Ectodermal cell (in vitro differentiated cells): ENCODE results near the gene PPM1M.
A peak's percentile ranks its signal among the peaks of the same experiment; 100 is the strongest.

Experiments used
- H3K27ac ChIP-seq: 2 replicates; pipeline ENCODE4 v1.7.0; 2013; ENCODE audit warnings: mild to moderate bottlenecking, low read depth, low read length; ENCODE audit not compliant: insufficient read depth, poor library complexity, severe bottlenecking
- H3K27me3 ChIP-seq: 2 replicates; pipeline ENCODE4 v1.7.0; 2013; ENCODE audit warnings: mild to moderate bottlenecking, low read length; ENCODE audit not compliant: insufficient read depth, control insufficient read depth, poor library complexity, severe bottlenecking
- H3K36me3 ChIP-seq: one replicate; pipeline ENCODE4 v1.7.0; 2013; ENCODE audit warnings: low read length; ENCODE audit not compliant: control insufficient read depth, insufficient read depth
- H3K4me1 ChIP-seq: one replicate; pipeline ENCODE4 v1.7.0; 2013; ENCODE audit warnings: low read length; ENCODE audit not compliant: control insufficient read depth, insufficient read depth
- H3K4me3 ChIP-seq: 2 replicates; pipeline ENCODE4 v1.7.0; 2013; ENCODE audit warnings: low read depth, low read length, control low read depth; ENCODE audit not compliant: insufficient read depth
- H3K9me3 ChIP-seq: 2 replicates; pipeline ENCODE4 v1.7.0; 2013; ENCODE audit warnings: mild to moderate bottlenecking, low read length, moderate library complexity; ENCODE audit not compliant: control insufficient read depth
- WGBS, 2 experiments: methylation state at CpG; one replicate each; pipeline ENCODE4 v1.1.7; 2013; ENCODE audit warnings: missing lambda C conversion rate in 2 of 2; 5-methylcytosine and 5-hydroxymethylcytosine counted together

Gene PPM1M

DNA sequence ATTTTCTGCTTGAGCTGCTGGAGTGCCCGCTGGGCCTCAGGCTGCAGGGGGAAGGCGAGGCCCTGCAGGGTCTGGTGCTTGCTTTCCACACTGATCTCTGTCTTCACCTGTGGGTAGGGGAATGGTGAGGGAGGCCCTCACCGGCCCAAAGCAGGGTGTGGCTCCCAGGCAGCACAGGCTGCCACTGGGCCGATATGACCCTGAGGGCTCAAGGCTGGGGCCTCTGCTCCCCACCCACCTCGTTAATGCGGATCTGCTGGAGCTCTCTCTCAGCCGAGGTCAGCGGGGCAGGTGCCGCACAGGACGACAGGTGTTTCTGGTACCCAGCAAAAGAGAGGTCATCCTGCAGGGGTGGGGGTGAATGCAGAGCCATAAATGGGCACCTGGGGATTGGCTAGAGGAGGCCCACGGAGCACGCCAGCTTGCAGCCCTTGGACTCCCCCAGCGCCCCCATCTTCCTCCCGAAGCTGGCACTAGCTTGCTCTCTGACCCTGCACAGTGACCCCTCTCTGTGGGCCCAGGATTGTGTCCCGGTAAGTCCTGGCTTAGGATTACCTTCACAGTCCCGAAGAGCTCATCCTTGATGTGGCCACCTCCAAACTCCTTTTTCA, 14.6 kb upstream of the PPM1M start:
- H3K4me1 ChIP-seq = no peaks in the 10 kb centered on the region
- no peak overlapping the region for H3K27ac ChIP-seq
- no peaks in the 10 kb centered on the region for H3K9me3 ChIP-seq
- no peaks in the 10 kb centered on the region for H3K36me3 ChIP-seq
- H3K4me3 ChIP-seq = no peak overlapping the region
- WGBS, 2 experiments = 96 to 97% methylated on average over 16 of the region's 16 CpGs
- H3K27me3 ChIP-seq = no peaks in the 10 kb centered on the region

DNA sequence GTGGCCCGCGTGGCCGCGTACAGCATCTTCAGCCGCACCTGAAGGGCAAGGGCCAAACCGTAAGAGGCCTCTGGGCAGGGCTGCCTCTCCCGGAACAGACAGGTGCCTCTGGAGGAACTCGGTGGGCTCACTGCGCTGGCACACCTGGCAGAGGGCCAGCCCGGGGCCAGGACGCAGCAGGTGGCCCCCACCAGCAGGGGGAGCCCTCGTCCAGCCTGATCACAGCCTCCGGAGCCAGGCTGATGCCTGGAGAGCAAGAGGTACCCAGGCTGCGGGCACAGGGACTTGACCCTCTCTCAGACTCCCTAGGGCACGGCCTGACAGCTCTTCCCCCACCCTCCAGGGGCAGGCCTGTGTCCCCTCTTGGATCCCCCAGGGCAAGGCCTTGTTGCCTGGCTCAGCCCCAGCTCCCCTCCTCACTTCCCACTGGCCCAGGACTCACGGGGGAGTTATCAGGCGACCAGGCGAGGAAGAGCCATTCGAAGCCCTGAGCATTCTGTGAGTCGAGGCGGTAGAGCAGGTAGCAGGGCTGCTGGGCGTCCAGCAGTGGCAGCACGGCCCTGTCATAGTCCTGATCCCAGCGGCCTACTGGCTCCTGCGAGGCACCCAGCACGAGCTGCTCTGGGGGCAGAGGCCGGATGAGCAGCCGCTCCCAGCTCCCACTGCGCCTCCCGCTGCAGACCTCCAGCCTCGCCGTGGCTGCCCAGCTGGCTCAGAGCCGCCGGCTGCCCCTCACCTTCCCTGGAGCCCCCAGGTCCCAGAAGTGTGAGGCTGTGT, 13.9 kb upstream of the PPM1M start:
- 86 to 87% methylated on average over 34 of the region's 34 CpGs for WGBS, 2 experiments
- no peaks in the 10 kb centered on the region for H3K27me3 ChIP-seq
- no peaks in the 10 kb centered on the region for H3K9me3 ChIP-seq
- H3K4me1 ChIP-seq = no peaks in the 10 kb centered on the region
- no peak overlapping the region for H3K27ac ChIP-seq
- H3K36me3 ChIP-seq = no peaks in the 10 kb centered on the region
- no peak overlapping the region for H3K4me3 ChIP-seq

DNA sequence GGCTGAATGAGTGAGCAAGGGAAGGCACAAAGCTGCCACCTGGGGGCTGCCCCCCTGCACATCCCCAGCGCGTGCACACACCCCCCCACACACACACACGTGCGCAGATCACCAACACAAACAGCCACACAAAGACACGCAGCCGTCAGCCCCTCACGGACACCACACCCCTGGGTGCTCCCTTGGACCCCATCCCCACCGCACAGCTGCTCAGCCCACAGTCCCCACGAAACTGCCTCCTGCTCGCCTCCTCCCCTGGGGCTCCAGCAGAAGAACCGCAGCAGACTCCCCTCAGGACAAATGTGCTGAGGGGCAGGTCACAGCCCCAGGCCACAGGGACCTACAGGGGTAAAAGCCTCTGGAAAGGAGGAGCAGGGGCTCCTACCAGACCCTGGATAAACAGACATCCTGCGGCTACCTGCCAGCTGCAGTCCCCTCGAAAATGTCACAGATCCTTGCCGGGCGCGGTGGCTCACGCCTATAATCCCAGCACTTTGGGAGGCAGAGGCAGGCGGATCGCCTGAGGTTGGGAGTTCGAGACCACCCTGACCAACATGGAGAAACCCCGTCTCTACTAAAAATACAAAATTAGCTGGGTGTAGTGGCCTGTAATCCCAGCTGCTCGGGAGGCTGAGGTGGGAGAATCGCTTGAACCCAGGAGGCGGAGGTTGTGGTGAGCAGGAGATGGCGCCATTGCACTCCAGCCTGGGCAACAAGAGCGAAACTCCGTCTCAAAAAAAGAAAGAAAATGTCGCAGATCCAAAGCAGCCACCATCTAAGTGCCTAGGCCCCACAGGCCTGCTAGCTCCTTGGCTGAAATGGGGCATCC, 13.1 kb upstream of the PPM1M start:
- H3K36me3 ChIP-seq = no peaks in the 10 kb centered on the region
- H3K4me1 ChIP-seq = peaks cover under 1% of the 10 kb centered on the region
- no peak overlapping the region for H3K27ac ChIP-seq
- H3K4me3 ChIP-seq = no peak overlapping the region
- H3K27me3 ChIP-seq = no peaks in the 10 kb centered on the region
- WGBS, 2 experiments = 89 to 90% methylated on average over 28 of the region's 28 CpGs
- H3K9me3 ChIP-seq = no peaks in the 10 kb centered on the region

DNA sequence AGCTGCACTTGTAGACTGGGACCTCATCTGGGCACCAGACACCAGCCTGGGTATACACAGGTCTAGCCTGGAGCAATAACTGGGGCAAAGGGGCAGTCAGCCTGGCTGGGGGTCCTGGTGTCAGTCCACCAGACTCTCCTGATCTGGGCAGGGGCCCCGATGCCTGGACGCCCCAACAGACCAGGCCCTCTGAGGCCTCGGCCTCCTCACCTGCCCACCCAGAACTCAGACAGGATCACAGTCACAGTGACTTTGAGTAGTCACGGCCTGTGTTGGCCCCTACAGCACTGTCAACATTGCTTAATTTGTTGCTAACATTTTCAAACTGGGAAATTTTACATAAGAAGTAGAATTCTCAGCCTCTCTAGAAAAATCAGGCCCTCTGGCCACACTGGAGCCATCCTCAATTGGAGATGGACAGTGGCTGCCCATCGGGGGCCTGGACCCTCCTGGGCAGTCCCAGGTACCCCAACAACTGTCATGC, 12.4 kb upstream of the PPM1M start:
- peaks cover 7% of the 10 kb centered on the region for H3K4me1 ChIP-seq
- H3K27me3 ChIP-seq = no peaks in the 10 kb centered on the region
- no peaks in the 10 kb centered on the region for H3K36me3 ChIP-seq
- no peak overlapping the region for H3K27ac ChIP-seq
- H3K9me3 ChIP-seq = no peaks in the 10 kb centered on the region
- H3K4me3 ChIP-seq = no peak overlapping the region
- 94% methylated on average over 5 of the region's 5 CpGs for WGBS, 2 experiments

DNA sequence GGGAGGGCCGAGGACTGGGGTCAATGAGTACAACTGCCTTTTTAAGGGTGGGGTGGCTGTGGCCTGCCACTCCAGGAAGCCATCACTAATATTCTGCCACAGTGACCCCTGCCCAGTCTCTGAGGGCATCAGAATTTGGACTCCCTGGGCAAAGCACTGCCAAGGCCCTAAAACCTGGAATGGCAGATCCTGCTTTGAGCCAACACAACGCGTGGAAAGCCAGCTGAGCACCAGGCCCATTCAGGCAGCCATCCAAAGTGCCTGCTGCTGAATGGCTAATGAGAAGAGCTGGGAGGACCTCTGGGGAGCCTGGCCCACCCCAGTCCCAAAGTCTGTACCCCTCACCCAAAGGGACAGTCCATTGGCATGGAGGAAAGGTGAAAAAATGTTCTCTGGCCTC, 11.6 kb upstream of the PPM1M start:
- WGBS, 2 experiments = 95% methylated on average over 3 of the region's 3 CpGs
- H3K36me3 ChIP-seq = no peaks in the 10 kb centered on the region

DNA sequence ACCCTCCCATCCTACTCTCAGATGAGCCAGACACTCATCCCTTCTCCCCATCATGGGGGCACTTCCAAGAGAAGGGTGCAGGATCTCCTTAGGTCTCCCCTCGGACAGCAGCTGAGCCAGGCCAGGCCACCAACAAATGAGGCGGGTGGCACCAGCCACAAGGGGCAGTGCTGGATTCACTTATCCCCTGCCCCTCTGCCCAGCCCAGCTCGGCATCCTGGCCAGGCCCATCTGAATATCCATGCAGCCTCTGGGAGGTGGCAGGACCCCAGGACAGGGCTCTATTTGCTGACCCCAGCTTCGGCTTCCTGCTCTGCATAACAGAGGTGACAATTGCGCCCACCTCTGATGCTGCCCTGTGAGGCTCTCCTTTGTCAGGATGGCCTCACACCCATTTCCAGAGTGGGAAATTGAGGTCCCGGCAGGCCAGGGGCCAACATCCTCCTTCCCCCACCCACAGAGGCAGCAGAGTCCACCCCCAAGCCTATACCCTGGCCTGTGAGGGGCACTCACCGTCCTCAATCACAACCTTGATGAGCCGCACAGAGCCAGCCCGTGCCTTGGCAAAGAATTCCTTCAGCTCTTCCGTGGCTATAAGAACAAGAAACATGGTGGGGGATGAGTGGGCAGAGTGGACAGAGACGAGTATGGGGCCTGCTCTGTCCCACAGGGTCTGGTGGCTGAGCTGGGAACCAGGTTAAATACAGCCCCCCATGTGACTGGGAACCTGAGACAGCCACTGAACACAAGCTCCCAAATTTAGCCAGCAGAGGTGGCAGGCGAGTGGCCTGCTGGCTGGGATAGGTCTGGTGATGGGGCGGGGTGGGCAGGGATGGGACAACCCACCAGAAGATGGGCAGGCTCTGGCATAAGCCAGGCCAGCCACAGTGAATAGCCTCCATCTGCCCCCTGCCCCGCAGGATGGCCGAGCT, 10.8 kb upstream of the PPM1M start:
- Histone ChIP-seq H3K4me1 (peaks cover 10% of the 10 kb centered on the region), H3K27me3 (no peaks in the 10 kb centered on the region), H3K36me3 (no peaks in the 10 kb centered on the region), H3K27ac (no peak overlapping the region), H3K9me3 (no peaks in the 10 kb centered on the region), H3K4me3 (no peak overlapping the region)
- WGBS, 2 experiments = 82 to 84% methylated on average over 15 of the region's 15 CpGs

More for the DNA sequence above, 11.6 kb upstream of the PPM1M start:
- H3K27ac ChIP-seq = no peak overlapping the region
- peaks cover 10% of the 10 kb centered on the region for H3K4me1 ChIP-seq
- H3K27me3 ChIP-seq = no peaks in the 10 kb centered on the region
- no peak overlapping the region for H3K4me3 ChIP-seq
- no peaks in the 10 kb centered on the region for H3K9me3 ChIP-seq

DNA sequence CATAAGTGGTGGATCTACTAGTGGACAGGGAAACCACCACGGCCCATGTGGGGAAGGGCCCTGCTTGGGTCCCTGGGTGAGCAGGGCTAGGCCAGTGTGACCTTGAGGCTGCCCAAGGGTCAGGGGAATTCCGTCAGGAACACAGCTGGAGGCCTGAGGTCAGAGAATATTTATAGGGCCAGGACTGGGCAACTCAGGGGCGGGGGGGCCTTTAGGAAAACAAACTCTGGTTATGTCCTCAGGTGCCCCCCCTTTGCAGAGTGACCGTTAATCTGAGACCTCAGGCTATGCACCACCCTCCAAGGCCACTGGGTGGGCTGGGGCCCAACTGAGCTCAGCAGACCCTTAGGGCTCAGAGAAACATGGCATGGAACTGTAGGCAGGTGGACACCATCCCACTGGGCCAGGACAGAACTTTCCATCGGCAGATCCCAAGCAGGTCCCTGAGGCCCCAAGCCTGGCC, 9.1 kb upstream of the PPM1M start:
- Histone ChIP-seq H3K9me3 (no peaks in the 10 kb centered on the region), H3K4me1 (peaks cover 10% of the 10 kb centered on the region), H3K4me3 (no peak overlapping the region), H3K27me3 (no peaks in the 10 kb centered on the region), H3K27ac (no peak overlapping the region), H3K36me3 (no peaks in the 10 kb centered on the region)
- WGBS, 2 experiments = 87 to 90% methylated on average over 5 of the region's 5 CpGs

DNA sequence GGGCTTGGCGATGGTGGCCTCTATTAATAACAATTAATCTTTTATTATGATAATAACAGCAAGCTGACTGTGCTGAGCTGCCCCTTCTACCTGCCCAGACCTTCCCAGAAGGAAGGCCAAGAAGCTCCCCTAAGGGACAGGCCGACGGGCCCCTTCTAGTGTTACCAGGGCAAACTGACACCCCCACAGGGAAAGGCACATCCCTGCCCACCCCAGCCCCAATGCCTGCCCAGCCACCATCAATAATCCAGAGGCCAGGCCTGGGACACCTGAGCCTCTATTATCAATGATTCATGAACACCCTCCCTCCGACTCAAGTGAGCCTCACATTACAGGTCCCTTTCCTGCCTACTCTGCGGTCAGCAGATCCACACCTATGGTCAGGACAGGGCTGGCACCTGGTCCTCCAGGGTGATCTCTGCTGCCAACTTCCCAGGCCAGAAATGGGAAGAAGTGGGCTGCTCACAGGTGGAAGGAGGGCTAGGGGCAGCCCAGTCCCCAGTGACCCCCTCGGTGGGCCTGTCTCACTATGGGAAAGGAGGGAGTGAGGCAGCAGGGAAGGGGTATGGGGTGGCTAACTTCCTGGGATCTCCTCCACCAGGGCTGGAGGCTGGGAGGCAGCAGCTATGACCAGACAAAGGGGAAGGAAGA, 8.4 kb upstream of the PPM1M start:
- peaks cover 10% of the 10 kb centered on the region for H3K4me1 ChIP-seq
- 84 to 87% methylated on average over 5 of the region's 6 CpGs for WGBS, 2 experiments
- H3K27ac ChIP-seq = no peak overlapping the region
- H3K36me3 ChIP-seq = no peaks in the 10 kb centered on the region
- H3K4me3 ChIP-seq = no peak overlapping the region
- no peaks in the 10 kb centered on the region for H3K9me3 ChIP-seq
- H3K27me3 ChIP-seq = no peaks in the 10 kb centered on the region

DNA sequence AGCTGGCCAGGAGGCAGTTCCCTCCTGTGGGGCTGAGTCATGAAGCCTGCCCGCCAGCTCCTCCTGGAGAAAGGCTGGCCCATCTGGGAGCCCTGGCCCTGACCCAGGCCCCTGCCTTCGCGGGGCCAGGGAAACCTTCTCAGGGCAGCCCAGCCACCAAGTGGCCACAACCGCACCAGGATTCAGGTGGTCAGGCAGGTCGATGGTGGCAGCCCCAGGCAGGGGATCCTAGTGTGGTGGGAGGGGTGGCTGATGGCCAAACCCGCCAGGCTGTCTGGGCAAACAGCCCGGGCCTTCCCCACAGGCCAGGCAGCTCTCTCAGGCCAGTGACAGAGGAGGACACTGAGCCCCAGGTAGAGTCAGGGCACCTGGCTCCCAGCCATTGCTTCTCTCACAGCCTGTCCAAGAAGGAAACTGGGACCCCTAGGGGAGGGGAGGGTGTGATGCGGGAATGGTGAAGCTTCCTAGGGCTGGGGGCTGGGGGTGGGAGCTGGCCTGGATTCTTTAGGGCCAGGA, 7.8 kb upstream of the PPM1M start:
- H3K27ac ChIP-seq = no peak overlapping the region
- 39 to 41% methylated on average over 8 of the region's 8 CpGs for WGBS, 2 experiments

More for the DNA sequence above, 7.8 kb upstream of the PPM1M start:
- H3K4me3 ChIP-seq = peak overlapping the region; percentile 72
- H3K9me3 ChIP-seq = no peaks in the 10 kb centered on the region
- H3K36me3 ChIP-seq = no peaks in the 10 kb centered on the region
- H3K27me3 ChIP-seq = no peaks in the 10 kb centered on the region
- H3K4me1 ChIP-seq = peaks cover 10% of the 10 kb centered on the region
